Posterior vena cava (tissue), 2 donors: ENCODE data around the gene SLC16A7. TPM values are rescaled to one million over a fixed set of nuclear protein-coding genes. Genes with fewer than 3 reads are reported as not detected.

Experiments used
- DNase-seq: peaks from one replicate; pipeline ENCODE4 v3.0.0-alpha.2; 2020; ENCODE audit warnings: low spot score
- intact Hi-C, 2 donors: fragments of 100-400 bp; cut with DNase I; formaldehyde crosslinking; loops; one replicate each; pipeline versions ENCODE4 v1.14.1 to v1.14.2; 2022 to 2023
- total RNA-seq, 2 donors: library from RNA; stranded (reverse); fragmentation: NEBNext Ultra II Directional; extraction: Animal tissue kit (Norgen Biotek cat#: 25700); gene quantifications; one replicate each; pipeline ENCODE4 v1.2.1, GENCODE V29; 2021
- donor health status: DM: yes; HTN: yes; CAD: no.
- donor health status: DM: yes; HTN: yes; CAD: no.

Gene SLC16A7
- total RNA-seq, 2 donors from 2014 or later, result 29.3 to 43.2 TPM

DNA sequence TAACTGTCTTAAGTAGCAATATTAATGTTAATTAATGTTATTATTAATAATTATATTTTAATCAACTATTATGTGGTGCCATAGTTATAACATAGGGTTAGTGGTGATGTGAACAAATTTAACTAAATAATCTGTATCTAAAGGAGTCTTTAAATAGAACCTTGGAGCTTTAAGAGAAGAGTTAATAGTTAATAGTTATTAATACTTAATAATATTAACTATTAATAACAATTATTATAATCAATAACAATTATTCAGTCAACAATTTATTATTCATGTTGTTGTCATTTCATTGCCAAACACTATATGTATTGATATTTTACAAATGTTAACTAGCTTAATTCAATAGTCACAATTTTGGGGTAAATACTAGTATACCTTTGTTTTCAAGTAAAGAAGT is 58.2 kb downstream of the SLC16A7 start:
- intact Hi-C loops, result no loop called here
- no peak for DNase-seq

DNA sequence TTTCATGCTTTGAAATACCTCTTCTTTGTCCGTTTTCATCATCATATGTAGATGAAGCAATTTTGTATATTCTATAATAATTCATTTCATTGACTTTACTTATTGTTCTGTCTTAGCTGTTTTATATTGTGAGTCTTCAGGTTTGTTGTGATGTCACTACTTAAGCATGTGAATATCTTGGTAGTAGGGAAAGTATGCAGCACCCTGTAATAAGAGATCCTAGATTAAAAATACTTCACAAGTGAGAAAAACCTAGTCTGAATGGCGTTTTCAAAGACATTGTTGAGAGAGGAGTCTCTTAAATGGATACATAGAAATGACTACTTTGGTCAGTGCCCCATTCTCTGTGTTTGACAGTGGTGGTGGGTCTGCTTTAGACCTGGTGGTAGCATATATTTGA is 61.4 kb downstream of the SLC16A7 start:
- intact Hi-C loops, result no loop called here
- DNase-seq, result no peak

DNA sequence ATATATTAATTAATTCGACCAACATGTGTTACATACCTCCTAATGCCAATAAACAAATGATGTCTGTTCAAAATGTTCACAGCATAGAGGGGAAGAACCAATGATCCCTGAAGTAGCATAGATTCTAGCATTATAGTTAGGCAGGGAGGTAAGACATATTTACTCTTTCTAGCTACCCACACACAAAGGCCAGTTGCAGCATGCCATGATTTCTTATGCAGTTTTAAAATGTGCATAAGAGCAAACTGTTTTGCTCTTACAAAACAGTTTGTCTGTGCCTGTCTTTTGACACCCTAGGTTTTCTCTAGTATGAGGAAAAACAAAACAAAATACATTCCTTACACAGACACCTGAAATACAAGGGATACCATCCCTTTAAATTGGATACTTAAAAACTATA is 61.9 kb downstream of the SLC16A7 start:
- no peak for DNase-seq
- intact Hi-C loops, result no loop called here

DNA sequence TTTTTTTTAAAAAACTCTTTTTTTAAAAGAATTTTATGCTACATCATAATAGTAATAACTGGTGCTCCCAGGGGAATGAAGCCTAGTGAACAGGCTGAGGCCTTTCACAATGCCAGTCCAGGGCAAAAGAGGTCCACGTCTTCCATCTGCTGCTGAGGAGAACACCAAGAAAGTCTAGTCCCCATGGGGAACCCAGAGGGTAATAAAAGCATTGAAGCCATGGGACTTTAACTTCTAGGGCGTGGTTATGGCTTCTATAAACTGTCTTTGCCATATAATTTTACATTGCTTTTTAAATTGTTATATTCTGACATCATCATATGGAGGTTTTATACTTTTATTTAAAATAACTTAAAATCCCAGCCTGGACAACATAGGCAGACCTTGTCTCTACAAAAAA is 64.3 kb downstream of the SLC16A7 start:
- intact Hi-C loops, result no loop called here

DNA sequence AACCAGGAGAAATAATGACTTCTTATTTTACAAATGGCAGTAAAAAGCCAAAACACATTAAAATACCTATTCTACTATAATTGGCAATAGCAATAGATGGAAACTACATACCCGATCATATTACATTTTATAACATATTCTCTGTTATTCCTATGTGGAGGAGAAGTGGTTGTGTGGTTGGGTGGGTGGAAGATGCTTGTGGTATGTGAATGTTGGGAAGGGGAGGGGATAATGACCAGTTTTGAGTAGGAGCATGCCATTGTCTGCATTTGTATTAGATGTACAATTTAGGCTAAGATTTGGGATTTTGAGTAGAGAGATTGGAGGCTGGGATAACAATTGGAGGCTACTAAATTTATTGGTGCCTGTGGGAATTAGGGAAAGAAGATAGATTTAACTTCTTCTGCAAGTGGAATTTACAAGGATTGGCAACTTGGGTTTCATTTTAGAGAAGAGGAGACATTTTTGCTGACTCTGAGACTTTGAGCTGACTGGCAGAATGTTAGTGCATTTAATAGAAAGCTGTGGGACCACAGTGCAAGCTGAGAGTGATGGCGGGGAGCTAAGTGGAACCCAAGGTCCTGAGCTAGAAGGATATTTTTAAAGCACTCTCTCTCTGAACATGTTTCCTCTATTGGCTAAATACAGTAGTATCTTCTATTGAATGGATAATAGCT is 65.2 kb downstream of the SLC16A7 start:
- intact Hi-C loops, result no loop called here
- DNase-seq, result no peak

More for the DNA sequence above, 64.3 kb downstream of the SLC16A7 start:
- DNase-seq, result no peak

DNA sequence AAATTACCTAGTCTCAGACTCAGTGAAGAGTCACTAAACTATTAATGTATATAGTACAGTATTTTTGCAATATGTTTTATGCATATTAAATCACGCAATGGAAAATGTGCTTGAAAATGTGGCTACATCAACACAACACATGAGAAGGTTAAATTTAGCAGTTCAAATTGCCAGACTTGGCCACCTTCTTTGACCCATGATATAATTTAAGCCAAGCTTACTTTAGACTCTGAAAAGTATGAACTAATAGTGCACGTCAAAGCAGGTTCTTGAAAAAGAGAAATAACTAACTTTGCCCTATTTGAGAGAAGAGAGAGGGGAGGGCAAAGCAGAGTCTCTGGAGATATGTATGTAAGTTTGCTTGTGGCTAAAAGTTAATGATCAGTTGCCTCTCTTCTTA is 68.7 kb downstream of the SLC16A7 start:
- no peak for DNase-seq

DNA sequence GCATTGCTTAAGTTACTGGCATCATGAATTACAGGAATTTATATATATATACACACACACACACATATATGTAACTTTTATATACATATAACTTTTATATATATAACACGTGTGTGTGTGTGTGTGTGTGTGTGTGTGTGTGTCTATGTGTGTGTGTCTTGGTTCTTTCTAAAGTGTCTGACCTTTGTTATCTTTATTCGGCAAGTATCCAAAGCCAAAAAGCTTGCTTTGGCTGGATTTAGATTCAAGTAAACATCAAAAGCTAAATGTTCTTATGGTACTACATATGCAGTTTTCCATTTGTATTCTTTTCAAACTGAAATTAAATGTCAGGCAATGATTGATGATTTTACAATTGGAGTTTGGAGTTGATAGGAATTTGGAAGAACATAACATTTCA is 69.9 kb downstream of the SLC16A7 start:
- intact Hi-C loops, result no loop called here
- DNase-seq, result no peak

More for the DNA sequence above, 68.7 kb downstream of the SLC16A7 start:
- intact Hi-C loops, result no loop called here

DNA sequence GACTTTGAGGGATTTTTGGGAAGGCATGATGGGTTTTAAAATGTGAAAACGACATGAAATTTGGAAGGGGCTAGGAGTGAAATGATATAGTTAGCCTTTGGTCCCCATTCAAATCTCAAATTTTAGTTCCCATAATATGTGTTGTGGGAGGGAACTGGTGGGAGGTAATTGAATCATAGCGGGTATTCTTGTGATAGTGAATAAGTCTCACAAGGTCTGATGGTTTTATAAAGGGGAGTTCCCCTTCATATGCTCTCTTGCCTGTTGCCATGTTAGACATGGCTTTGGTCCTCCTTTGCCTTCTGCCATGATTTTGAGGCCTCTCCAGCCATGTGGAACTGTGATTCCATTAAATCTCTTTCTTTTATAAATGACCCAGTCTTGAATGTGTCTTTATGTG is 72.8 kb downstream of the SLC16A7 start:
- intact Hi-C loops, result no loop called here
- DNase-seq, result no peak

DNA sequence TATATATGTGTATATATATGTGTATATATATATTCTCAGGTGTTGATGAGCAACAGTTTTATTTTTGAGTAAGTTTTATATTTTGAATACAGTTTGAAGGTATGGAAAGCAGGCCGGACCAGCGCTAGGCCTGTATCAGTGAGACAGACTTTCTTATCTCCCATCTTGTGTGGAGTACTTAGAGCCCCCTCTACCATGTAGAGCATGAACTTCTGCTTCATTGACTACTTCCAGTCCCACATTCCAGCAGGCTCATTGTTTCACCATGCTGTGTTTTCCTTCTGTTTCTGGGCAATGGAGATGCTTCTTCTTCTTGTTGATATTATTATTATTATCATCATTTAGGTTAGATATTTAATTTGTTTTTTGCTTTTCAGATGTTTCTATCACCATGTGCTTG is 76.4 kb downstream of the SLC16A7 start:
- DNase-seq, result no peak
- intact Hi-C loops, result no loop called here

DNA sequence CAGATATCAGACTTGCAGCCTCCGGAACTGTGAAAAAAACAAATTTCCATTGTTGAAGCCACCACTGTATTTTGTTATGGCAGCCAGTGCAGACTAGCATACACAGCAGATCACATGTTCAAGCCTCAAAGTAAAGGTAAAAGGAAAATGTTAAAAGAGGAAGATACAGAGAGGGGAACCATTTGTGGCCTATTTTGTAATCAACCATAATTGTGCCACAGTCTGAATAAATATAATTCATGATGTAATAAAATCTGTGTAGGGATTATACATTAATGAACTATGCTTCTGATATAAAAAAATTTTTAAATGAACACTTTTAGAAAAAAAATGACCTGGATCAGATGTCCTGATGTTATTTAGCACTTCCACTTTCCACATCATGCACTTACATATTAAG is 79.6 kb downstream of the SLC16A7 start:
- intact Hi-C loops, result no loop called here
- DNase-seq, result no peak

DNA sequence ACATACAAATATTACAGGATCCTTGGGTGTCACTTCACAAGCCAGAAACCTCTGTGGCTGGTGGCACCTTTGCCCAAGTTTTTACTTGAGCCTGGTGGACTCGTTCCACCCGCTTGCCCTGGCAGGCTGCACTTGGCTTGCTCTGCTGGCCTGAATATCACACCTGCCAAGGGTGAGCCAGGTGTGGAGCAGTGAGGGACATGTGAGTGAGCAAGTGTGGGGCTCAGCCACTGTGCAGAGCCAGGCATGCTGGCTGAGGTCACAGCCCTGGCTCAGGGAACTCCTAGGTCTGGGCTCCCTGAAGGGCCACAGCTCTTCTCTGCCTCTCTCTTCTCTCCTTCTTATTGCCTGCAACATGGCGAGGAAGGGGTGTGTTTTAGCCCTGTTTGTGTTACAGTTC is 82.0 kb downstream of the SLC16A7 start:
- intact Hi-C loops, result no loop called here
- DNase-seq, result no peak

DNA sequence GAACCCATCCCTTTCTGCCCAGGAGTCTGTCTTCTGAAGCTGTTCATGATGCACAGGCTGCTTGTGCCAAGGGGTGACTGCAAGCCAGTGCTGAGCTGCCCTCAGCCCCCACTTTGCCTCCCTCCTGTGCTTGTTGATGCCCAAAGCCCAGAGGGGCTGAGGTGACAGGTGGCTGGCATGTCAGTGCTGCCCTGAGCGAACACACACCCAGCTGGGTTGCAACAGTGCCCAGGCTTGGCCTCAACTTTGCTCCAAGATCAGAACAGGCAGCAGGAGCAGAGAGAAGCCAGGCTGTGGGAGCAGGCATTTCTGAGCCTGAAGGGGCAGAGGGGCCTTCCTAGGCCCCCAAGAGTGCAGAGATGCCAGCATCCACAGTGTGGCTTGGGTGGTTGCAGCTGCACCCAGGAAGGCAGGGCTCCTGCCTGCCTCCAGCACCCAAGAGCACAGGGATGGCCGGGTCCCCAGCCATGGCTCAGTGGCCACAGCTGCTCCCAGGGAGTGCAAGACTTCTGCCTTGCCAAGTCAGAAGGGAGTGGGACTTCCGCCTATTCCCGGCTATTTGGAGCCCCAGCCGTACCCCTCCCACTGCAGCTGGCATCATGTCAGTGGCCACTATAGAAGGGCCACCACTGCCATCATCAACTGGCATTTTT is 83.1 kb downstream of the SLC16A7 start:
- intact Hi-C loops, result no loop called here
- DNase-seq, result peak; percentile 67

DNA sequence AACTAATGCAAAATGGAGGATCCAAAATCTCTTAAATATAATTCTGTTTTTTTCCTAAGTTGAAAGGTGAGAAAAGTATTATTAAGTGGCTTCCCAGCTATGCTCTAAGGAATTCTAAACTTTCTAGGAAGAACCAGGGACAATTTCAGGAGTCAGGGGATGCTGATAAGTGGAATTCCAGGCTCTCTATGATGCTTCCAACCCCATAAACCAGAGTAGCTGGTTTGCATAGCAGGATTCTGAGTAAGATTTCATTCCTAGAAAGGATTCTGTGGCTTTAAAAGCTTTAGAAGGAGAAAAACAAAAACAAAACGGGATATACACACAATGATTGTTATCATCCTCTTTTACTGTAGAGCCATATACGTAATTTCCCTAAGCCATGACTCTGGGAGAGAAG is 93.9 kb downstream of the SLC16A7 start:
- DNase-seq, result no peak
- intact Hi-C loops, result no loop called here

DNA sequence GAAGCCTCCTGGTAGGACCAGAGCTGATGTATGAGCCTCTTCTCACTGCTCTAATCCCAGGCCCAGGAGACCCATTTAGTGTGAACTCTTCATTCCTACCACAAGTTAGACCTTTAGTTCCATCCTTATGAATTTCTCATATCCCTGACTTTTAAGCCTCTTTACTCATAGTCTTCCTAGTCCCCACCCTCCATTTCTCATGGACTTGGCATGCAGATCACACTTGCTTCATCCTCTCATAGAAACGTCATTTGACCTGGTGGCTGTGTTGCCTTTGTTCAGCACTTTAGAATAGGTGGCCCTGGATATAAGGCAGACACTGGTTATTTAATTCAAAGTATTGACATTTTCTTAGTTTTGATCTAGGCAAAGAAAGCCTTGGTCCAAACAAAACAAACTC is 99.5 kb downstream of the SLC16A7 start:
- intact Hi-C loops, result no loop called here
- no peak for DNase-seq

DNA sequence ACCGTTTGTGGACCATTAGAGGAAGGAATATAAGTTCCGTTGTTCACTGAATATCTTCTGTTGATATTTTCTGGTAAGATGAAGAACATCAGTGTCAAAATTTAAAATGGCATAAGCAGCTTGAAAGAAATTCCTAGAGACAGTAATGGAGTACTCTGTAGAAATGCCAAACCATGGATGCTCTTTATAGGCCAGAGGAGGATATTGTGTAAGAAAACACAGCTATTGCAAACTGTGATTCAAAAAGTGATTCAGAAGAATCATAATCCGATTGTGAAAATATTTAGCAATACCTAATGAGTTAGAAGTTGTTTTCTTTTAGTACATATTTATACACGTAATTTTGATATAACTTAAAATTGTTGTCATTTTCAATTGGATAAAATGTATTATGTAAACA is 102.8 kb downstream of the SLC16A7 start:
- intact Hi-C loops, result no loop called here
- no peak for DNase-seq

DNA sequence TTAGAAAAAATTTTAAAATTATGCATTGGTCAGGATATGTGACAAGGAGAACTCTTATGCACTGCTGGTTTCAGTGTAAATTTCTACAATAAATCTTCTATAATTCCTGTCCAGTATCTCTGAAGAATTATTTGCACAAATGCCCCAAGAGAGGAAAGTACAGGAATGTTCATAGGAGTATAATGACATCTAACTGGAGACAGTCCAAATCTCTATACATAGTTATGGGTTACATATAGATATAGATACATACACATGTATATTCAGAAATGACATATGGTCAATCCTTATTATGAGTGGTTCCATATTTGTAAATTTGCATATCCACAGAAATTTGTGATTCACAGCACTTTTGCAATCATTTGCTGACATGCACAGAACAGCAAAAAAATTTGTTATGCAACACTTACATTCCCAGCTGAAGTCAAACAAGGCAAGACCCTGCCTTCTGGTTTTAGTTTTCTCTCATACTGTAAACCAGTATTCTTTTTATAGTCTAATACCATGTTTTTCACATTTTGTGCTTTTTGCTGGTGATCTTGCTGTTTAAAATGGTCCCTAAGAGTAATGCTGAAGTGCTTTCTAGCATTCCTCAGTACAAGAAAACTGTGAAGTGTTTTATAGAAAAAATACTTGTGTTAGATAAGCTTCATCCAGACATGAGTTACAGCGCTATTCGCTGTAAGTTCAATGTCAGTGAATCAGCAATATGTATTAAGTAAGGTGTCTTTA is 103.8 kb downstream of the SLC16A7 start:
- no peak for DNase-seq
- intact Hi-C loops, result no loop called here

DNA sequence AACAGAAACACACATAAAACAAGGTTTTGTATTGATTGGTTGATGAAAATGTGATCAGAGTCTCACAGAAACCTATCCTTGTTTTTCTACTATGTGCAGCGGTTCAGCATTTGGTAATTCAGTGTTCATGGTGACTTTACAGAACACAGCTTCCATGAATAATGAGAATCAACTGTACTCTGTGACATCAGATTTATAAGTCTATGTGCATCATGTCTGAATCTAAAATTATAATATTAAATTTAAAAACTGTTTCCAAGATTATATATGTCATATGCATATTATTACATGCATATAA is 104.3 kb downstream of the SLC16A7 start:
- intact Hi-C loops, result no loop called here

DNA sequence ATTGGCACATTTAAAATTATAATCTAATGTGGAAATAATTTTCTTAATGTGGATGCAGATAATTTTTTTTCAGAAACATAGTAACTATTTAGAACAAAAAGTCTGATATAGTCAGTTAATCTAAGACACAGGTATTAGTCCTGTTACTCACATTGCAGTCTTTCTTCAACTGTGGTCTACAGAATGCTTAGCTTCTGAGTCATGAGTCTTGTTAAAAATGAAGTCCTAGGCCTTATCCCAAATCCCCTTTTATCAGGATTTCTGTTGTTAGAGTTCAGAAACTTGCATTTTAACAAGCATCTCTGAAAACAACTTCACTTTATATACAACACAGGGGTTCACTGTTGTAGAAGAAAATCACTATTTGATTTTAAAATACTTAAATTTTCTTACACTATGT is 112.2 kb downstream of the SLC16A7 start:
- no peak for DNase-seq
- intact Hi-C loops, result no loop called here

More for the DNA sequence above, 104.3 kb downstream of the SLC16A7 start:
- no peak for DNase-seq

DNA sequence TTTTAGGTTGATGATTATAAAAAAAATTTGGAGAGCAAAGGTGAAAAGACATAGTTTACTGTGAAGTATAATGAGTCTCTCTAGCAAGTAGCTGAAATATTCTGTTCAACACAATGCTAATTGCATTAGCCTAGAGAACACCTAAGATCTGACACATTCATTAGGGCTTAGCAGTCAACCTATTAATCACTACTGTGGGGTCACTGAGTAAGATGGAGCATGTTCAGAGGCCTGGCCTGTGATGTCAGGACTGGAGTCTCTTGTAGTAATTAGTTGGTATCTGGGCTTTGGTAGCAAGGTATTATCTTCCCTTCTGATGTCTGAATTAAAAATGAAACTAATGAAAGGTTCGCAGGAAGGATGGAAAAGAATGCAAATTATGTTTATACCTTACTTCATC is 112.7 kb downstream of the SLC16A7 start:
- intact Hi-C loops, result no loop called here
- DNase-seq, result no peak

DNA sequence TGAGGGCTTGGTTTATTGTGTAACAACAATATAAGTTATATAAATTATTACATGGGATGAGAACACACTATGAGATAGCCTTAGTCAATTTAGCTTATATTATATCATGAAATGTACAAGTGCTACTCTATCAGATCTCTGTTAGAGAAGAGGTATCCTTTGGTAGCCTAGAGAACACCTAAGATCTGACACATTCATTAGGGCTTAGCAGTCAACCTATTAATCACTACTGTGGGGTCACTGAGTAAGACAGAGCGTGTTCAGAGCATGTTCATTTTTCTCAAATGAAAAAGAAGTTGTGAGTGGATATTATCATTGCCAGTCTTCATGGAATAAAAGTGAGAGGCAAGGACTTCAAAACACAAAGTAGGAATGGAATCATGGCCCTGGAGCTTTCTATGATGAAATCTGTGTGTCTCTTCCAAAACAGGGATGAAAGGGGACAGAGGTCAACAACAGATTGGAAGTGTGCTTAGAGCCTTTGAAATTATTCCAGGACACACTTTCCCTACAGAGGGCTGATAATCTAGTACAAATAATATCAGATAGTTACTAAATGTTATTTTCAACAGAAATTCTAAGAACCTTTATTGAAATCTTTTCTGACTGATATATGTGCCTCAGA is 114.3 kb downstream of the SLC16A7 start:
- no peak for DNase-seq
- intact Hi-C loops, result no loop called here

DNA sequence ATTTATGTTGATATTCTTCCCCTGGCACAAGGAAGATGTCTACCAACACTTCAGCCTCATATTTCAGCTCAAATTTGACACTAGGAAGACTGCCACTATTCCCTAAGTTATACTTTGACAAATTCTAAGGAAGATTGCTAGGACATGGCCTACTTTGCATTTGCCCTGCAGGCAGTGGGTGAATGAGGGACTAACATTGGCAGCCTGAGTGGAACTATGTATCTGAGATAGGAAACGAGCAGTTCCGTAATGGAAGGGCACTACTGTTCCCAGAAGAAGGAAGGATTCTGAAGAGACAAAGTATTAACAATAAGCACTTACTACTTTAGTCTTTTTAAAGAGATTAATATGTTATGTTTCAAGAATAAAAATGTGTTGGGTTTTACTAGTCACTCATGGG is 115.1 kb downstream of the SLC16A7 start:
- intact Hi-C loops, result no loop called here
- DNase-seq, result no peak
